Endothelial cell of umbilical vein (primary cell): ENCODE data around the gene MAP2K7. TPM values are rescaled to one million over a fixed set of nuclear protein-coding genes. Genes with fewer than 3 reads are reported as not detected.

Experiments
- BruUV-seq: library from RNA; stranded (reverse); fragments of 400-500 nt; replicated peaks from 2 replicates; lab custom pipeline; 2021; lab: Mats Ljungman, UMichigan
- CTCF ChIA-PET: fragments of 300-600, 350-600 bp; sonication (Branson Sonifier 250); formaldehyde crosslinking; loops from one replicate; lab custom pipeline; 2021; ENCODE audit warnings: antibody characterized with exemption, inconsistent platforms; lab: Charles Lee
- POLR2A ChIA-PET: fragments of 300-600, 350-600 bp; sonication (Branson Sonifier 250); formaldehyde crosslinking; loops from one replicate; lab custom pipeline; 2021; ENCODE audit warnings: antibody characterized with exemption, inconsistent platforms; lab: Charles Lee
- DNase-seq: peaks from one replicate; pipeline ENCODE4 v3.0.0-alpha.2; 2011; ENCODE audit warnings: low read depth, low spot score
- FAIRE-seq: peaks from 2 replicates; lab custom pipeline; 2011; peaks lifted over from hg19 to GRCh38; lab: Jason Lieb, UNC
- H2AFZ ChIP-seq: 2 replicates; pipeline ENCODE4 v1.6.0; 2012; ENCODE audit warnings: low read depth, low read length, control low read depth, inconsistent platforms
- H3K27ac ChIP-seq: 2 replicates; pipeline ENCODE4 v1.5.1; 2011; ENCODE audit warnings: low read depth, mild to moderate bottlenecking, control low read depth, low read length, moderate library complexity; ENCODE audit not compliant: insufficient read depth
- H3K27me3 ChIP-seq, 2 experiments: 2 replicates each; pipeline versions ENCODE4 v1.6.0 to v1.6.1; 2011; ENCODE audit warnings: low read length in 2 of 2, mixed read lengths in 1 of 2; ENCODE audit not compliant: control insufficient read depth in 2 of 2, insufficient read depth in 2 of 2
- H3K36me3 ChIP-seq, 2 experiments: 2 replicates in 1 of 2; 3 replicates in 1 of 2; pipeline ENCODE4 v1.5.1; 2011; ENCODE audit warnings: low read length in 2 of 2, mild to moderate bottlenecking in 1 of 2, moderate library complexity in 1 of 2; ENCODE audit not compliant: control insufficient read depth in 2 of 2, insufficient read depth in 2 of 2; ENCODE audit errors: extremely low read depth in 1 of 2
- H3K4me1 ChIP-seq: 3 replicates; pipeline ENCODE4 v1.5.1; 2011; ENCODE audit warnings: mild to moderate bottlenecking, low read length; ENCODE audit not compliant: control insufficient read depth, insufficient read depth; ENCODE audit errors: extremely low read depth
- H3K4me2 ChIP-seq: 2 replicates; pipeline ENCODE4 v1.6.1; 2011; ENCODE audit warnings: low read length, control low read depth, mixed read lengths; ENCODE audit not compliant: insufficient read depth
- H3K4me3 ChIP-seq, 3 experiments: fragments of 200-600 bp in 1 of 3; sonication (generic), shearing (Covaris generic) in 1 of 3; replicated peaks in 1 of 3; 2 replicates each; pipeline ENCODE4 v1.5.1; 2011 to 2016; ENCODE audit warnings: control low read depth in 3 of 3, low read length in 3 of 3, mild to moderate bottlenecking in 2 of 3, inconsistent platforms in 1 of 3, low read depth in 1 of 3, moderate library complexity in 1 of 3; ENCODE audit not compliant: insufficient read depth in 1 of 3
- H3K79me2 ChIP-seq: 2 replicates; pipeline ENCODE4 v1.6.0; 2012; ENCODE audit warnings: low read length, inconsistent platforms; ENCODE audit not compliant: control insufficient read depth, insufficient read depth
- H3K9ac ChIP-seq: replicated peaks from 2 replicates; pipeline ENCODE3; 2011; ENCODE audit warnings: low read length, control low read depth; ENCODE audit not compliant: insufficient read depth; ENCODE audit errors: extremely low read depth
- H3K9me1 ChIP-seq: replicated peaks from 3 replicates; pipeline ENCODE4 v1.6.0; 2011; ENCODE audit warnings: mild to moderate bottlenecking, low read length; ENCODE audit not compliant: control insufficient read depth, insufficient read depth; ENCODE audit errors: extremely low read depth
- H3K9me3 ChIP-seq: replicated peaks from 2 replicates; pipeline ENCODE4 v1.5.1; 2012; ENCODE audit warnings: low read length, inconsistent platforms; ENCODE audit not compliant: control insufficient read depth, insufficient read depth
- H4K20me1 ChIP-seq: replicated peaks from 2 replicates; pipeline ENCODE3; 2011; ENCODE audit warnings: mild to moderate bottlenecking, low read length; ENCODE audit not compliant: control insufficient read depth, insufficient read depth; ENCODE audit errors: extremely low read depth
- EZH2 ChIP-seq: IDR thresholded peaks from 2 replicates; pipeline ENCODE4 v1.6.1; 2012; ENCODE audit warnings: borderline replicate concordance, low read depth, mild to moderate bottlenecking, moderate library complexity, low read length, inconsistent platforms; ENCODE audit not compliant: severe bottlenecking
- GATA2 ChIP-seq: IDR thresholded peaks from 2 replicates; pipeline ENCODE4 v1.7.0; 2011; ENCODE audit warnings: low read depth, mild to moderate bottlenecking, moderate library complexity, mixed read lengths, low read length; ENCODE audit not compliant: insufficient read length, insufficient read depth
- MYC ChIP-seq: IDR thresholded peaks from one replicate; pipeline ENCODE4 v1.6.1; 2011; ENCODE audit warnings: mild to moderate bottlenecking, low read depth, low read length
- POLR2A ChIP-seq: IDR thresholded peaks from 2 replicates; pipeline ENCODE4 v1.6.1; 2012; ENCODE audit warnings: low read depth, mild to moderate bottlenecking, control low read depth, low read length
- POLR2AphosphoS5 ChIP-seq: IDR thresholded peaks from 2 replicates; pipeline ENCODE4 v1.6.1; 2012; ENCODE audit warnings: low read depth, mild to moderate bottlenecking, control low read depth, low read length, moderate library complexity; ENCODE audit not compliant: insufficient read depth
- dilution Hi-C: fragments of 300-500 bp; cut with MboI; formaldehyde crosslinking; loops from one replicate; pipeline ENCODE4 v1.15.0; 2019; ENCODE audit warnings: low sequenced_read_pairs; ENCODE audit not compliant: extremely low pct_ligation_motif_present
- intact Hi-C: fragments of 100-400 bp; cut with micrococcal nuclease; formaldehyde crosslinking; loops from one replicate; pipeline ENCODE4 v1.10.0; 2022
- polyA plus RNA-seq, 4 experiments: library from polyadenylated mRNA; depleted of rRNA in 3 of 4; stranded (reverse) in 3 of 4; unstranded in 1 of 4; fragments of >200 nt; gene quantifications; 2 replicates each; pipeline versions ENCODE4 v1.2.1 to v1.2.3, GENCODE V29; 2011 to 2012; ENCODE audit warnings: missing spikeins in 1 of 4
- total RNA-seq: library from RNA; stranded (reverse); gene quantifications from 2 replicates; pipeline ENCODE4 v1.2.3, GENCODE V29; 2021
- TF ChIP-seq, protein P1 (sequence below), 2 donors: IDR thresholded peaks; 1 replicate in 1 of 2; 2 replicates in 1 of 2; pipeline ENCODE4 v1.5.1; 2011; ENCODE audit warnings: low read length in 2 of 2, mild to moderate bottlenecking in 2 of 2, moderate library complexity in 2 of 2, control low read depth in 1 of 2, inconsistent platforms in 1 of 2, low read depth in 1 of 2; ENCODE audit not compliant: insufficient read depth in 1 of 2; ENCODE audit errors: extremely low read depth in 1 of 2
- TF ChIP-seq, protein P2 (sequence below): IDR thresholded peaks from 2 replicates; pipeline ENCODE4 v1.6.1; 2011; ENCODE audit not compliant: insufficient read depth, insufficient read length

MAP2K7 gene
- total and polyA plus RNA-seq, 2 donors (not counting 3 experiments of a cell fraction or from before 2014, with no cell fraction given): 13.8 to 36.0 TPM

DNA sequence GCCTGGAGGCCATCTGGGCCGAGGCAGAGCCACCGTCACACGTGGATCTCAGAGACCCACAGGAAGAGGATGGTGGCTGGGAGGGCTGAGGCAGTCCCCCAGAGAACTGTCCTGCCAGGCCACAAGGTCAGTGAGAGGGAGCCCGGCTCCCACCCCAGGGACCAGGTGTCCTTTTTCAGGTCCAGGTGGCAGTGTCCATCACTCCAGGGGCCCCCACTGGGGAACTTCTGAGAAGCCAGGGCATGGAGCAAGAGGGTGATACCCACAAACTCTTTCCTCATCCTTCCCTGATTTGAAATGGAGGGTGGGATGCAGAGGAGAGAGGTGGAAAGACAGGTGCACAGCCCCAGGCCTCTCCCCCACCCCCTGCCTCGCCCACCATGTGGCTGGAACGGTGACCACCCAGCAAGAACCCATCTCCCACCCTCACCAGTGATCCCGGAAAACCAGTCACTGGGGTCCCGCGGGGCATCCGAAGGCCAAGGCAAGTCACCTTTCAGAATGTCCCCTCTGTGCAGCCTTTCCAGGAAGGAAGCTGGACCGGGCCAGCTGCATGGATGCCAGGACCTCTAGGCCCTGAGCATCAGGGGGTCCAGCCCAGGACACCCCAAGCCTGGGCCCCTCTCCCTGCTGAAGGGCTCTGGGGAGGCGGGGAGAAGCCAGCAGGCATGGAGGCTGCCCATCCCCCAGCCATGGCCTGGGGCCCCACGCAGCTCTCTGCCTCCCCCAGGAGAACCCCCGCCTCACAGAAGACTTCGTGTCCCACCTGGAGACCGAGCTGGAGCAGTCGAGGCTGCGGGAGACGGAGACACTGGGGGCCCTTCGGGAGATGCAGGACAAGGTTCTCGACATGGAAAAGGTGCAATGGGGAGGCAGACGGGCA, 43.6 kb upstream of the MAP2K7 start:
- dilution Hi-C loops: no loop called here
- FAIRE-seq (no peak), DNase-seq (no peak)
- BruUV-seq: no TSS peak
- H3K79me2 ChIP-seq: no peaks in the 10 kb centered on the region
- no peaks in the 10 kb centered on the region for H3K4me1 ChIP-seq
- H3K9me1 ChIP-seq: no peaks in the 10 kb centered on the region
- ChIA-PET CTCF (interaction anchor here (2.8 kb wide), 1 partner anchor 9 kb away, joined by 14 read pairs; no protein-coding TSS in a partner anchor), POLR2A (interaction anchor here (0.5 kb wide), 1 partner anchor 49 kb away, joined by 3 read pairs; no protein-coding TSS in a partner anchor)
- H3K27ac ChIP-seq: no peak overlapping the region
- no peaks in the 10 kb centered on the region for H4K20me1 ChIP-seq
- no peak overlapping the region for H3K4me3 ChIP-seq
- no peak overlapping the region for H3K4me2 ChIP-seq
- H3K36me3 ChIP-seq: no peaks in the 10 kb centered on the region
- intact Hi-C loops: no loop called here
- H3K9me3 ChIP-seq: no peaks in the 10 kb centered on the region
- no peak overlapping the region for H3K9ac ChIP-seq
- H2AFZ ChIP-seq: no peak overlapping the region
- TF ChIP-seq, protein P1, sequence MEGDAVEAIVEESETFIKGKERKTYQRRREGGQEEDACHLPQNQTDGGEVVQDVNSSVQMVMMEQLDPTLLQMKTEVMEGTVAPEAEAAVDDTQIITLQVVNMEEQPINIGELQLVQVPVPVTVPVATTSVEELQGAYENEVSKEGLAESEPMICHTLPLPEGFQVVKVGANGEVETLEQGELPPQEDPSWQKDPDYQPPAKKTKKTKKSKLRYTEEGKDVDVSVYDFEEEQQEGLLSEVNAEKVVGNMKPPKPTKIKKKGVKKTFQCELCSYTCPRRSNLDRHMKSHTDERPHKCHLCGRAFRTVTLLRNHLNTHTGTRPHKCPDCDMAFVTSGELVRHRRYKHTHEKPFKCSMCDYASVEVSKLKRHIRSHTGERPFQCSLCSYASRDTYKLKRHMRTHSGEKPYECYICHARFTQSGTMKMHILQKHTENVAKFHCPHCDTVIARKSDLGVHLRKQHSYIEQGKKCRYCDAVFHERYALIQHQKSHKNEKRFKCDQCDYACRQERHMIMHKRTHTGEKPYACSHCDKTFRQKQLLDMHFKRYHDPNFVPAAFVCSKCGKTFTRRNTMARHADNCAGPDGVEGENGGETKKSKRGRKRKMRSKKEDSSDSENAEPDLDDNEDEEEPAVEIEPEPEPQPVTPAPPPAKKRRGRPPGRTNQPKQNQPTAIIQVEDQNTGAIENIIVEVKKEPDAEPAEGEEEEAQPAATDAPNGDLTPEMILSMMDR (IDR thresholded peaks at IDR 0.05; ENCODE audit: extremely low read depth in 1 of 2, insufficient read depth in 1 of 2, low read depth in 1 of 2, low read length in 2 of 2): no peak
- TF ChIP-seq POLR2AphosphoS5: no peak
- no peak for TF ChIP-seq MYC
- TF ChIP-seq POLR2A: no peak
- TF ChIP-seq, protein P2, sequence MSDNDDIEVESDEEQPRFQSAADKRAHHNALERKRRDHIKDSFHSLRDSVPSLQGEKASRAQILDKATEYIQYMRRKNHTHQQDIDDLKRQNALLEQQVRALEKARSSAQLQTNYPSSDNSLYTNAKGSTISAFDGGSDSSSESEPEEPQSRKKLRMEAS: no peak
- no peak for TF ChIP-seq GATA2
- TF ChIP-seq EZH2: no peak
- peaks cover 6 to 19% of the 10 kb centered on the region in 2 experiments for H3K27me3 ChIP-seq
